Uterus (tissue), 4 donors: ENCODE measurements around the gene RPS6KC1. TPM values are rescaled to one million over a fixed set of nuclear protein-coding genes. Genes with fewer than 3 reads are reported as not detected.

Experiments
- DNase-seq, 2 donors: peaks; one replicate each; pipeline ENCODE4 v3.0.0-alpha.2; 2019 to 2020
- H3K27ac ChIP-seq, 2 donors: fragments of 200-600 bp; sonication (generic); 1 replicate in 1 of 2; 2 replicates in 1 of 2; pipeline ENCODE4 v1.5.1; 2016 to 2018
- H3K27me3 ChIP-seq, 2 donors: fragments of 200-600 bp; sonication (generic); one replicate each; pipeline ENCODE4 v1.5.1; 2018 to 2019; ENCODE audit warnings: control low read depth in 1 of 2
- H3K36me3 ChIP-seq, 2 donors: fragments of 200-600 bp; sonication (generic); one replicate each; pipeline ENCODE4 v1.5.1; 2019; ENCODE audit warnings: control low read depth in 1 of 2
- H3K4me1 ChIP-seq, 2 donors: fragments of 200-600 bp; sonication (generic); one replicate each; pipeline ENCODE4 v1.5.1; 2018 to 2019; ENCODE audit warnings: control low read depth in 1 of 2
- H3K4me3 ChIP-seq, 2 donors: fragments of 200-600 bp; sonication (generic); 1 replicate in 1 of 2; 2 replicates in 1 of 2; pipeline ENCODE4 v1.5.1; 2018 to 2019; ENCODE audit warnings: mild to moderate bottlenecking in 1 of 2
- H3K9me3 ChIP-seq, 2 donors: fragments of 200-600 bp; sonication (generic); one replicate each; pipeline ENCODE4 v1.5.1; 2019; ENCODE audit warnings: control low read depth in 1 of 2
- CTCF ChIP-seq, 4 experiments: fragments of 200-600 bp in 2 of 4; fragments of 450-650 bp in 2 of 4; sonication (generic) in 2 of 4; IDR thresholded peaks; one replicate each; pipeline ENCODE4 v1.5.1; 2016 to 2019; ENCODE audit warnings: antibody characterized with exemption in 4 of 4, mild to moderate bottlenecking in 2 of 4, moderate library complexity in 1 of 4
- POLR2A ChIP-seq, 2 donors: fragments of 450-650 bp; IDR thresholded peaks; one replicate each; pipeline ENCODE4 v1.6.1; 2016; ENCODE audit warnings: antibody characterized with exemption in 2 of 2, mild to moderate bottlenecking in 1 of 2, moderate library complexity in 1 of 2
- intact Hi-C: fragments of 100-400 bp; cut with DNase I; formaldehyde crosslinking; loops from one replicate; pipeline ENCODE4 v1.15.1; 2023; ENCODE audit warnings: low total_unique reads
- total RNA-seq, 4 donors: library from RNA; depleted of rRNA in 3 of 4; stranded (reverse); fragments of >200 nt in 3 of 4; gene quantifications; one replicate each; pipeline versions ENCODE4 v1.1.0 to v1.2.4, GENCODE V29; 2014 to 2023
- donor health status: DM: yes; HTN: yes; CAD: no.

The RPS6KC1 gene
- total RNA-seq, 4 donors from 2014 or later = 9.2 to 64.2 (median 22.3) TPM

DNA sequence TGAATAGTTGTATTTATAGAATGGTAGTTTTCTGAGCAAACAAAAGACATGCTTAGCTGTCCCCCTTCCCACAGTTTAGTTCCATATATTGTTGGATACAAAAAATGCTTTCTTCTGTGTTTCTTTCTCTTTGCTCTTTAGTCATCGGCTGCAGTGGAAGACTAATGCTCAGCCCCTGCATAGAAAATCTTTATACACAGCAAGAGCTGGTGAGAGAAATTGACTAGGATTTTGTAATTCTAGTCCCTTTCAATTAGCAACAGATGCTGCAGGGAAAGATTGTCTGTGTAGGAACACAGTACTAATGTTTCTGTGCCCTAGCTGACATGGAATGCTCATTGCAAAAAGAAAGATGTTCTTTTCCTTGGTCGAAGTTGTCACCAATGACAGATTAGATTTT lies 200.9 kb downstream of the RPS6KC1 start:
- Histone ChIP-seq H3K27me3 (no peaks in the 10 kb centered on the region), H3K27ac (no peak overlapping the region), H3K9me3 (no peaks in the 10 kb centered on the region), H3K4me1 (no peaks in the 10 kb centered on the region), H3K4me3 (no peak overlapping the region), H3K36me3 (no peaks in the 10 kb centered on the region)
- intact Hi-C loops = loop anchor here (5.0 kb wide), 1 partner anchor 1215 kb away; the partner anchor contains the start of genes DTL and INTS7
- TF ChIP-seq CTCF (IDR thresholded peaks at IDR 0.05) (no peak), POLR2A (IDR thresholded peaks at IDR 0.05) (no peak)
- DNase-seq = no peak

GRCh38 chr1:213256438-213257087 lies 205.5 kb downstream of the RPS6KC1 start:
- H3K4me1 ChIP-seq = no peaks in the 10 kb centered on the region
- intact Hi-C loops = no loop called here
- no peak overlapping the region for H3K27ac ChIP-seq
- no peaks in the 10 kb centered on the region for H3K36me3 ChIP-seq
- H3K27me3 ChIP-seq = no peaks in the 10 kb centered on the region
- TF ChIP-seq POLR2A (IDR thresholded peaks at IDR 0.05) (no peak), CTCF (IDR thresholded peaks at IDR 0.05) (no peak)
- H3K4me3 ChIP-seq = no peak overlapping the region
- no peak for DNase-seq
- no peaks in the 10 kb centered on the region for H3K9me3 ChIP-seq

- TF ChIP-seq CTCF (IDR thresholded peaks at IDR 0.05) (no peak), POLR2A (IDR thresholded peaks at IDR 0.05) (no peak)
- H3K4me3 ChIP-seq = no peak overlapping the region
- no peaks in the 10 kb centered on the region for H3K36me3 ChIP-seq
- no peaks in the 10 kb centered on the region for H3K4me1 ChIP-seq
- no peaks in the 10 kb centered on the region for H3K27me3 ChIP-seq
- intact Hi-C loops = no loop called here
- H3K9me3 ChIP-seq = no peaks in the 10 kb centered on the region
- no peak for DNase-seq
- H3K27ac ChIP-seq = no peak overlapping the region
These were observed 209.5 kb downstream of the RPS6KC1 start for GRCh38 chr1:213260311-213261075.

DNA sequence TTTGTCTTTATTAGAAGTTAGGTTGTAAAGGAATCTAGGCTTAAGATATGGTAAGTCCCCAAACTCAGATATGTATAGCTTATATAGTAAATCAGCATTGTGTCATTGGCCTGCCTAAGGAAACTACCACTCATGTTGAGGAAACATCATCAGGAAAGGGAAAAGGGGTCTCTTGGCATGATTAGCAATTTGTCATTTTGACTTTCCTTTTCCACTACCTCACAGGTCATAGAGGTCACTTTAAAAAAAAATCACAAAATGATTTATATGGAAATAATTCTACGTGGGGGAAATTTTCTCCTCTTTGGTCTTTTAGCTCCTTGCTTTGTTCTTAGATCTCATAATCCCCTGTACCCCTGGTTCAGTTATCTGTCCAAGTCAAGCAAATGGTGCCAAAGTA lies 213.5 kb downstream of the RPS6KC1 start:
- no peak overlapping the region for H3K4me3 ChIP-seq
- H3K36me3 ChIP-seq = no peaks in the 10 kb centered on the region
- no peaks in the 10 kb centered on the region for H3K9me3 ChIP-seq
- no peaks in the 10 kb centered on the region for H3K27me3 ChIP-seq
- no peak for TF ChIP-seq POLR2A (IDR thresholded peaks at IDR 0.05)
- no peak for TF ChIP-seq CTCF (IDR thresholded peaks at IDR 0.05)
- intact Hi-C loops = no loop called here
- no peaks in the 10 kb centered on the region for H3K4me1 ChIP-seq
- no peak overlapping the region for H3K27ac ChIP-seq
- no peak for DNase-seq
